DND-41 (cell line): Measurements from ENCODE around the gene RFX6.

Experiments
- EZH2 ChIP-seq: IDR thresholded peaks from 3 replicates; pipeline ENCODE4 v1.6.1; 2012; ENCODE audit warnings: borderline replicate concordance, low read depth, mild to moderate bottlenecking, moderate library complexity, low read length, inconsistent platforms; ENCODE audit not compliant: severe bottlenecking
- TF ChIP-seq, protein P1 (sequence below): IDR thresholded peaks from 2 replicates; pipeline ENCODE4 v1.5.1; 2012; ENCODE audit warnings: borderline replicate concordance, low read length, moderate library complexity, mild to moderate bottlenecking; ENCODE audit not compliant: poor library complexity, severe bottlenecking; ENCODE audit errors: extremely low read depth

DNA sequence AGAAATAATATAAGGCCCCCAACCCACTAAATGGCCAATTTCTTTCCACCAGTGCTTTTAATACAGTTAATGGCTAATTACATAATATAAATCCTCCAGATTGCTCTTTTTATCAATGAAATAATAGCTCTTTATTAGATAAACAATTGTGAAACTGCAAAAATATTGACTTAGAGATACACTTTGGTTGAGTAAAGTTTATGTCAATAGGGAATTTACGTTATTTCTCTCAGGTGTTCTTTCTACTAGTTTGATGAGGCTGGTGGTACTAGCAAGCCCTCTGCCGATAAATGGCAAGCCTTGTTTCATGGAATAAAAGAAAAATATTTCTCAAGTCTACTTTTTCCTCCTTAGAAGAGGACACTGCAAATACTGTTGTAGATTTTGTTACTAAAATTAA, 18.9 kb downstream of the RFX6 start:
- TF ChIP-seq, protein P1, sequence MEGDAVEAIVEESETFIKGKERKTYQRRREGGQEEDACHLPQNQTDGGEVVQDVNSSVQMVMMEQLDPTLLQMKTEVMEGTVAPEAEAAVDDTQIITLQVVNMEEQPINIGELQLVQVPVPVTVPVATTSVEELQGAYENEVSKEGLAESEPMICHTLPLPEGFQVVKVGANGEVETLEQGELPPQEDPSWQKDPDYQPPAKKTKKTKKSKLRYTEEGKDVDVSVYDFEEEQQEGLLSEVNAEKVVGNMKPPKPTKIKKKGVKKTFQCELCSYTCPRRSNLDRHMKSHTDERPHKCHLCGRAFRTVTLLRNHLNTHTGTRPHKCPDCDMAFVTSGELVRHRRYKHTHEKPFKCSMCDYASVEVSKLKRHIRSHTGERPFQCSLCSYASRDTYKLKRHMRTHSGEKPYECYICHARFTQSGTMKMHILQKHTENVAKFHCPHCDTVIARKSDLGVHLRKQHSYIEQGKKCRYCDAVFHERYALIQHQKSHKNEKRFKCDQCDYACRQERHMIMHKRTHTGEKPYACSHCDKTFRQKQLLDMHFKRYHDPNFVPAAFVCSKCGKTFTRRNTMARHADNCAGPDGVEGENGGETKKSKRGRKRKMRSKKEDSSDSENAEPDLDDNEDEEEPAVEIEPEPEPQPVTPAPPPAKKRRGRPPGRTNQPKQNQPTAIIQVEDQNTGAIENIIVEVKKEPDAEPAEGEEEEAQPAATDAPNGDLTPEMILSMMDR: no peak
- no peak for TF ChIP-seq EZH2
